AG04450 (cell line): Measurements from ENCODE around the gene CCDC47. TPM values are rescaled to one million over a fixed set of nuclear protein-coding genes. Genes with fewer than 3 reads are reported as not detected.

ENCODE experiments used
- CTCF ChIA-PET: fragments of 300-600, 350-600 bp; formaldehyde crosslinking; extraction: SDS; loops from one replicate; lab custom pipeline; 2022; ENCODE audit warnings: antibody characterized with exemption, inconsistent platforms; lab: Charles Lee
- POLR2A ChIA-PET: fragments of 350-600 bp; formaldehyde crosslinking; extraction: SDS; loops from one replicate; lab custom pipeline; 2021; ENCODE audit warnings: antibody characterized with exemption, inconsistent platforms; lab: Yijun Ruan, JAX
- DNase-seq: peaks from one replicate; pipeline ENCODE4 v3.0.0-alpha.2; 2011; ENCODE audit warnings: low read depth, low spot score
- H3K27ac ChIP-seq: one replicate; pipeline ENCODE4 v1.5.1; 2012; ENCODE audit warnings: low read depth, low read length, control low read depth
- H3K27me3 ChIP-seq: one replicate; pipeline ENCODE4 v1.6.0; 2012; ENCODE audit warnings: low read length; ENCODE audit not compliant: control insufficient read depth, insufficient read depth
- H3K4me3 ChIP-seq: 2 replicates; pipeline ENCODE4 v1.5.1; 2011; ENCODE audit warnings: mild to moderate bottlenecking, low read depth, low read length, control low read depth
- H3K9me3 ChIP-seq: 2 replicates; pipeline ENCODE4 v1.5.1; 2012; ENCODE audit warnings: low read length; ENCODE audit not compliant: control insufficient read depth, insufficient read depth
- polyA plus RNA-seq: library from polyadenylated mRNA; depleted of rRNA; stranded (reverse); fragments of >200 nt; gene quantifications from 2 replicates; pipeline ENCODE4 v1.2.3, GENCODE V29; 2011
- TF ChIP-seq, protein P1 (sequence below): IDR thresholded peaks from 2 replicates; pipeline ENCODE4 v1.5.1; 2011; ENCODE audit warnings: low read depth, low read length, control low read depth, inconsistent platforms

Gene CCDC47
- polyA plus RNA-seq, 1 experiment: 68.9 TPM

DNA sequence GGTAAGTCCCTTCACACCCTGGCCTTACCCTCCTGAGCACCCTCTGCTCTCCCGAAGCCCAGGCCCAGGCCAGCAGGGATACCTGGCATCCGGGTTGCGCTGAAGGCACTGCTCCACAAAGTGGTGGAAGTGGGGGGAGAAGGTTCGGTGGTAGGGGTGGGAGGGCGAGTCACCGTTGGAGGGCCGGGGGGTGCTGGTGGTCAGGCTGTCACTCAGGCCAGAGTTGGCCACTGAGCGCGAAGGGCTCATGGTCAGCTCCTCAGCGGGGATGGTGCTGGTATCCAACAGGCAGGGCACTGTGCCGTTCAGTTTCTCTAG, 69.2 kb downstream of the CCDC47 start:
- H3K27ac ChIP-seq: no peak overlapping the region
- TF ChIP-seq, protein P1, sequence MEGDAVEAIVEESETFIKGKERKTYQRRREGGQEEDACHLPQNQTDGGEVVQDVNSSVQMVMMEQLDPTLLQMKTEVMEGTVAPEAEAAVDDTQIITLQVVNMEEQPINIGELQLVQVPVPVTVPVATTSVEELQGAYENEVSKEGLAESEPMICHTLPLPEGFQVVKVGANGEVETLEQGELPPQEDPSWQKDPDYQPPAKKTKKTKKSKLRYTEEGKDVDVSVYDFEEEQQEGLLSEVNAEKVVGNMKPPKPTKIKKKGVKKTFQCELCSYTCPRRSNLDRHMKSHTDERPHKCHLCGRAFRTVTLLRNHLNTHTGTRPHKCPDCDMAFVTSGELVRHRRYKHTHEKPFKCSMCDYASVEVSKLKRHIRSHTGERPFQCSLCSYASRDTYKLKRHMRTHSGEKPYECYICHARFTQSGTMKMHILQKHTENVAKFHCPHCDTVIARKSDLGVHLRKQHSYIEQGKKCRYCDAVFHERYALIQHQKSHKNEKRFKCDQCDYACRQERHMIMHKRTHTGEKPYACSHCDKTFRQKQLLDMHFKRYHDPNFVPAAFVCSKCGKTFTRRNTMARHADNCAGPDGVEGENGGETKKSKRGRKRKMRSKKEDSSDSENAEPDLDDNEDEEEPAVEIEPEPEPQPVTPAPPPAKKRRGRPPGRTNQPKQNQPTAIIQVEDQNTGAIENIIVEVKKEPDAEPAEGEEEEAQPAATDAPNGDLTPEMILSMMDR: no peak
- CTCF ChIA-PET: no interaction called here
- H3K27me3 ChIP-seq: no peaks in the 10 kb centered on the region
- POLR2A ChIA-PET: no interaction called here
- DNase-seq: no peak
- no peak overlapping the region for H3K4me3 ChIP-seq
- no peaks in the 10 kb centered on the region; the same call in 1 of the 2 replicates for H3K9me3 ChIP-seq

DNA sequence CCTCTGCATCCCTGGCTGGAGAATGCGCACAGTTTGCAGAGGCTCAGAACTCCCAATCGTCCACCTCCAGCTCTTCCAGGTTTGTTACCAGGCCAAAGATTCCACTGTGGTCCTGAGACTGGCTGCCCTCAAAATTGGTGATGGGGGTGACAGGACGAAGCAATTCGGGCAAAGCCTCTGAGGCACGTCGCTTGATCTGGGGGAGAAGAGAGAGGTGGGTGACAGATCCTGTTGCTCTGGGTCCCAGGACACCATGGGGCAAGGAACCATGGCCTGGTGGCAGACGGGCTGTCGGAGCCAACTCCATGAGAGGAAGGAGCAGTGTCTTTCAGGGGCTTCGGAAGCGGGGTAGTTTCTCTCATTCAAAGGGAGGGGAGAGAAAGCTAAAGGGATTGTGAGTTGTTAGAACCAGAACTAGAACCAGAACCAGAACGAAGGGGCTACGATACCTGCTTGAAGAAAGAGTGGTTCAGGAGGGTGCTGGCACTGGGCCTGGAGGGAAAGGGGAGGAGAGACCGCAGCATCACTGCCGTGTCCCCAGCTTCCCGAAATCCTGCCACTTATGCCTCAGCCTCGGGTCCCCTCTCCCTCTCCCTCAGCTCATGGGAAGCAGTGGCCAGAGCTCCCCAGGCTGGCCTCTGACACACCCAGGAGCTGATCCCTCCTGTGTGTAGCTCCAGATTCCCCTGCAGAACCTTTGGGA, 69.7 kb downstream of the CCDC47 start:
- TF ChIP-seq, protein P1: no peak
- DNase-seq: no peak
- POLR2A ChIA-PET: no interaction called here
- Histone ChIP-seq H3K27ac (no peak overlapping the region), H3K27me3 (no peaks in the 10 kb centered on the region), H3K4me3 (no peak overlapping the region), H3K9me3 (no peaks in the 10 kb centered on the region; the same call in 1 of the 2 replicates)
- CTCF ChIA-PET: no interaction called here

DNA sequence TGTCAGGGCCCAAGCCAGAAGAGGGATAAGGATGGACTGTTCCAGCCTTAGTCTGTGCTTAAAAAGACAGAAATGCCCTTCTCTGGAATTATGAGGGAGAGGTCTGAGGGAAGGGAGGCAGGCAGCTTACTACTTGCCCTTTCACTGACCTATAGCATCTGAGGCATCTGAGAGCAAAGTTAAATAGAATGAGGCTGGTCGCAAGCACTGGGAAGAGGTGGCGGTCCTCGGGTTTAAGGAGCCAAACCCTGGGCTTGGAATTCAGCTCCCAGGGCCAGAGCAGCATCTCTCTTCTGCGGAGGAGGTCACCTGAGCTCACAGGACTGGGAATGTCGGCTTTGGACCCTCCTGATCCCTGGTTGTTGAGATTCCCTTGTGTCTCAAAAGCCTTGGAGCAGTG, 70.4 kb downstream of the CCDC47 start:
- TF ChIP-seq, protein P1: no peak
- POLR2A ChIA-PET: no interaction called here
- no peak overlapping the region for H3K27ac ChIP-seq
- H3K4me3 ChIP-seq: no peak overlapping the region
- no peaks in the 10 kb centered on the region for H3K27me3 ChIP-seq
- CTCF ChIA-PET: no interaction called here
- H3K9me3 ChIP-seq: no peaks in the 10 kb centered on the region; the same call in 1 of the 2 replicates
- DNase-seq: no peak

DNA sequence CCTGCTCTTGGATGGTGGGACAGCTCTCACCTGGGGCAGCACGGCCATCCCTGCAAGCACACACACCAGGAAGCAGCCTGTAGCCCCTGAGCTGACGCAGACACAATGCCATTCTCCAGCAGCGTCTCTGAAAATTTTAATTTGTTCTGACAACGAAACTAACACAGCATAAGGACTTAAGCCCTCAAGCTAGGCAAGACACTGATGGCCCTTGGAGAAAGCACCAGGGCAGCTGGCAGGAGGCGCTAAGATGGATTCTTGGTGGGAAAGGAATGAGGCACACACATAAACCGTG, 70.7 kb downstream of the CCDC47 start:
- POLR2A ChIA-PET: no interaction called here
- H3K27me3 ChIP-seq: no peaks in the 10 kb centered on the region
- no peaks in the 10 kb centered on the region; the same call in 1 of the 2 replicates for H3K9me3 ChIP-seq
- no peak overlapping the region for H3K4me3 ChIP-seq
- TF ChIP-seq, protein P1: no peak
- DNase-seq: no peak
- CTCF ChIA-PET: no interaction called here
- no peak overlapping the region for H3K27ac ChIP-seq

DNA sequence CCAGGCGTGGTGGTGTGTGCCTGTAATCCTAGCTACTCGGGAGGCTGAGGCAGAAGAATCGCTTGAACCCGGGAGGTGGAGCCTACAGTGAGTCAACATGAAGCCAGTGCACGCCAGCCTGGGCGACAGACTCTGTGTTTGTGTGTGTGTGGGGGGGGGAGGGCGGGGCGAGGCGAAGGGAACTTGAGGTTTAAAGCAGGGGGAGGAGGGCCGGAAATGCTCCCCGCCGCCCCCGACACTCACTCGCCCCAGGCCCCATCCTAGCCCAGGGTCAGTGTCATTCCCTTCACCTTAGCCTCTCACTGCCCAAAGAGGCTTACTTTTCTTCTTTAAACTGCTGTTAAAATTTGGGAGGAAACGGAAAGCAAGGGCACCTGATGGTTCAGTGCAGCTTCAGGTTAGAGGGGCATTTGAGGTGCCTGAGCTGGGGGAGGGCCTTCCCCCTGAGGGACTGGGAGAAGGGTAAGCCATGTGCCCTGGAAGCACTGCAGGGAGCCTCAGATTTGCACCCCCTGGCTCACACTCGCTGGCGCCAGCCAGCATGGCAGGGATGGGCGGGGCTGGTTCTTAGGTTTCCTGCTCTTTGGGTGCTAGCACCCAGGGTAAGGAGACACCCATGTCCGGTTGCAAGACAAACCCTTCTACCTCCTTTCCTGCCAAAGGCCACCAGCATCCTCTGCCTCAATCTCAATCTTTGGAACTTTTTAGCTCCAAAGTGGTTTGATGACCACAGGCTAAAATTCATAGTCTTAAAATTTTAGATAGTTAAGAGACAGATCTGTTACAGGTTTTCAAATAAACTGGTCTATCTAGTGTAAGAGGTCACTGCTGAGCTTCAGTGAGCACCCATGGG, 71.3 kb downstream of the CCDC47 start:
- H3K4me3 ChIP-seq: no peak overlapping the region
- TF ChIP-seq, protein P1: no peak
- ChIA-PET POLR2A (no interaction called here), CTCF (interaction anchor here (0.6 to 1.0 kb wide), 2 partner anchors 40 to 1146 kb away, joined by 4 to 5 read pairs; no protein-coding TSS in a partner anchor)
- no peaks in the 10 kb centered on the region; the same call in 1 of the 2 replicates for H3K9me3 ChIP-seq
- no peak overlapping the region for H3K27ac ChIP-seq
- no peak for DNase-seq
- no peaks in the 10 kb centered on the region for H3K27me3 ChIP-seq
